Gastrocnemius medialis (tissue), 4 donors: ENCODE measurements around the gene WDR5.

Source experiments
- CTCF ChIP-seq, 5 experiments: fragments of 450-650 bp in 3 of 5; fragments of 200-600 bp in 2 of 5; sonication (generic) in 2 of 5; IDR thresholded peaks in 4 of 5; conservative IDR thresholded peaks in 1 of 5; 1 replicate in 4 of 5; 2 replicates in 1 of 5; pipeline ENCODE4 v1.5.1; 2016 to 2019; ENCODE audit warnings: antibody characterized with exemption in 5 of 5, mild to moderate bottlenecking in 3 of 5, moderate library complexity in 3 of 5
- POLR2A ChIP-seq, 2 donors: fragments of 450-650 bp; IDR thresholded peaks; one replicate each; pipeline ENCODE4 v1.6.1; 2017; ENCODE audit warnings: antibody characterized with exemption in 2 of 2, mild to moderate bottlenecking in 2 of 2, moderate library complexity in 2 of 2

DNA sequence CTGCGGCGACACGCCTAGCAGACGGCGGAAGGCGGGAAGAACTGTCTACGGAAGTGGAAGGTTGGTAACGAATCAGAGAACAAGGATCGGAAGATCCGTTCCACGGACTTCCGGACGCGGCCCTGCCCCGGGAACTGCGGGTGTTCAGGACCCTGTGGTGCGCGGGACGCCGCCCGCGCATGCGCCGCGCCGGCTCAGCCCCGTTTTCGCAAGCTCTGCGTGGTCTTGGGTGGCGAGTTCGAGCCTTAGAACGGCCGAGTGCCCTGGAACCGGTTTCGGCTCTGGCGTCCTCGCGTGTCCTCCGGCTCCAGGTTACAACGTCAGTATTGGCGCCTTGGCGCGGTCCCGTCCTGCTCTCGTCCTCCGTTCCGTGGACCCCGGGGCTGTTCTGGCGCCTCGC, 29.0 kb downstream of the WDR5 start:
- TF ChIP-seq POLR2A (IDR thresholded peaks at IDR 0.05) (no peak), CTCF (IDR thresholded peaks at IDR 0.05 in 4 of 5, conservative IDR thresholded peaks at IDR 0.05 in 1 of 5) (no peak)
